Body of pancreas (tissue), 4 donors: ENCODE measurements around the gene RPL10A. TPM values are rescaled to one million over a fixed set of nuclear protein-coding genes. Genes with fewer than 3 reads are reported as not detected.

Source experiments
- ATAC-seq: fragments of 150-250 bp; one replicate; pipeline ENCODE4 v1.9.1; 2016
- DNase-seq, 4 donors: peaks; one replicate each; pipeline ENCODE4 v3.0.0-alpha.2; 2019
- H3K27ac ChIP-seq, 4 donors: fragments of 200-600 bp; sonication (generic); 1 replicate in 3 of 4; 2 replicates in 1 of 4; pipeline versions ENCODE4 v1.5.1 to v1.6.1; 2016 to 2019; ENCODE audit warnings: mild to moderate bottlenecking in 1 of 4, mixed read lengths in 1 of 4, moderate library complexity in 1 of 4
- H3K27me3 ChIP-seq, 2 donors: fragments of 200-600 bp; sonication (generic); one replicate each; pipeline ENCODE4 v1.6.0; 2016; ENCODE audit warnings: mild to moderate bottlenecking in 1 of 2
- H3K36me3 ChIP-seq, 2 donors: fragments of 200-600 bp; sonication (generic); replicated peaks in 1 of 2; 2 replicates each; pipeline ENCODE4 v1.5.1; 2016; ENCODE audit warnings: low read depth in 2 of 2; ENCODE audit not compliant: insufficient read depth in 1 of 2
- H3K4me1 ChIP-seq: fragments of 200-600 bp; sonication (generic); one replicate; pipeline ENCODE4 v1.6.0; 2016
- H3K4me3 ChIP-seq, 2 donors: fragments of 200-600 bp; sonication (generic); 1 replicate in 1 of 2; 2 replicates in 1 of 2; pipeline ENCODE4 v1.5.1; 2016 to 2019
- H3K9me3 ChIP-seq, 3 donors: fragments of 200-600 bp; sonication (generic); 1 replicate in 2 of 3; 2 replicates in 1 of 3; pipeline ENCODE4 v1.5.1; 2016
- POLR2A ChIP-seq, 3 donors: fragments of 450-650 bp; IDR thresholded peaks; one replicate each; pipeline ENCODE4 v1.6.1; 2016; ENCODE audit warnings: antibody characterized with exemption in 3 of 3, mild to moderate bottlenecking in 2 of 3
- WGBS, 2 donors: methylation state at CpG; one replicate each; pipeline ENCODE4 v1.1.5; 2017; 5-methylcytosine and 5-hydroxymethylcytosine counted together
- intact Hi-C: fragments of 100-400 bp; cut with DNase I; formaldehyde crosslinking; loops from one replicate; pipeline ENCODE4 v1.15.1; 2023
- total RNA-seq, 2 donors: library from RNA; depleted of rRNA; stranded (reverse); fragments of >200 nt; gene quantifications; one replicate each; pipeline ENCODE4 v1.1.0, GENCODE V29; 2016
- TF ChIP-seq, protein P1 (sequence below), 7 experiments: fragments of 450-650 bp in 4 of 7; fragments of 200-600 bp in 3 of 7; sonication (generic) in 3 of 7; IDR thresholded peaks; one replicate each; pipeline ENCODE4 v1.5.1; 2016 to 2019; ENCODE audit warnings: antibody characterized with exemption in 7 of 7

The RPL10A gene
- total RNA-seq, 2 donors from 2014 or later, result 563 to 782 TPM

DNA sequence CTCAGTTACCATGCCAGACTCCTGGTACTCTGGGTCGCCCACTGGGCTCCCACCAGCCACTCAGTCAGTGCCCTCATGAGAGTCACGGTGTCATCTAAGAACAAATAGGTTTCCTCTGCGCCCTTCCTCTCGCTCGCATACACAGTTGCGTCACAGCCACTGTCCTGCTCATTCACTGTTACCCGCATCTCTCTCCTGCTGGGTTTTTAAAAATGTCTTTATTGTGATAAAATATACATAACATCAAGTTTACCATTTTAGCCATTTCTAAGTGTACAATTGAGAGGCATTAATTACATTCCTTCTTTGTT lies 24.7 kb downstream of the RPL10A start:
- Histone ChIP-seq H3K9me3 (no peaks in the 10 kb centered on the region), H3K4me1 (peaks cover 60% of the 10 kb centered on the region), H3K27ac (no peak overlapping the region), H3K4me3 (no peak overlapping the region), H3K36me3 (no peaks in the 10 kb centered on the region), H3K27me3 (no peaks in the 10 kb centered on the region)
- no peak for DNase-seq
- intact Hi-C loops, result no loop called here
- TF ChIP-seq POLR2A (IDR thresholded peaks at IDR 0.05), result no peak
- TF ChIP-seq, protein P1, sequence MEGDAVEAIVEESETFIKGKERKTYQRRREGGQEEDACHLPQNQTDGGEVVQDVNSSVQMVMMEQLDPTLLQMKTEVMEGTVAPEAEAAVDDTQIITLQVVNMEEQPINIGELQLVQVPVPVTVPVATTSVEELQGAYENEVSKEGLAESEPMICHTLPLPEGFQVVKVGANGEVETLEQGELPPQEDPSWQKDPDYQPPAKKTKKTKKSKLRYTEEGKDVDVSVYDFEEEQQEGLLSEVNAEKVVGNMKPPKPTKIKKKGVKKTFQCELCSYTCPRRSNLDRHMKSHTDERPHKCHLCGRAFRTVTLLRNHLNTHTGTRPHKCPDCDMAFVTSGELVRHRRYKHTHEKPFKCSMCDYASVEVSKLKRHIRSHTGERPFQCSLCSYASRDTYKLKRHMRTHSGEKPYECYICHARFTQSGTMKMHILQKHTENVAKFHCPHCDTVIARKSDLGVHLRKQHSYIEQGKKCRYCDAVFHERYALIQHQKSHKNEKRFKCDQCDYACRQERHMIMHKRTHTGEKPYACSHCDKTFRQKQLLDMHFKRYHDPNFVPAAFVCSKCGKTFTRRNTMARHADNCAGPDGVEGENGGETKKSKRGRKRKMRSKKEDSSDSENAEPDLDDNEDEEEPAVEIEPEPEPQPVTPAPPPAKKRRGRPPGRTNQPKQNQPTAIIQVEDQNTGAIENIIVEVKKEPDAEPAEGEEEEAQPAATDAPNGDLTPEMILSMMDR (IDR thresholded peaks at IDR 0.05), result no peak
- no peak for ATAC-seq
- 83 to 92% methylated on average over 7 of the region's 7 CpGs for WGBS, 2 donors

DNA sequence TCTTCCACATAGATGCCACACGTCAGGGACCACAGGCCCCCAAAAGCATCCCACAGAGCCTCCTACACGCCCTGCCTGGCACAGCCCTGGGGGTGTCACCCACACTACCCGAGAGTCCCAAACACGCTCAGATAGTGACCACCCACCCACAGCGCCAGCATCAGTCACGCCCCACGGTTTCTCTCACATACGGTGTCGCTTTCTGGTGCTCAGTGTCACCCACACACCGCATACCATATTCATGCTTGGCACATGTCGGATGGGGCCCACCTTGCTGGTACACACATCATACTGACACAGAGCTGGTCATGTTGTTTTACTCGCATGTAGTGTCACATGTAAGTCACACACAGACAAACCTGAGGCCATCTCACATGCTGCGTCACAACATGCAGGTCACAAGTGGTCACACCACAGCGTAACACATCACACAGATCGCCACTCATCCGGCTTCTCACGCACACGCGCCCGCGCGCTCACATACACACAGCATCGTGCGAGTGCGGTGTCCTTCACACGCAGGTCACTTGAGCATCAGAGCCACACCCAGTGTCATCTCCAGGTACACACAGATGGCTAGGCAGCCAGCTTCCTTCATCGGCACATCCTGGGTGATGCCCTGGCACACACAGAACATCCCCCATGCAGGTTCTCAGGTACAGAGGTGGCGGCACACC lies 25.2 kb downstream of the RPL10A start:
- H3K36me3 ChIP-seq, result no peaks in the 10 kb centered on the region
- WGBS, 2 donors, result 88 to 89% methylated on average over 27 to 28 of the region's 28 CpGs
- H3K27ac ChIP-seq, result no peak overlapping the region
- TF ChIP-seq, protein P1 (IDR thresholded peaks at IDR 0.05), result no peak
- TF ChIP-seq POLR2A (IDR thresholded peaks at IDR 0.05), result no peak
- intact Hi-C loops, result no loop called here
- H3K9me3 ChIP-seq, result no peaks in the 10 kb centered on the region
- no peak overlapping the region for H3K4me3 ChIP-seq
- H3K4me1 ChIP-seq, result peaks cover 60% of the 10 kb centered on the region
- no peaks in the 10 kb centered on the region for H3K27me3 ChIP-seq
- ATAC-seq (no peak), DNase-seq (no peak)

GRCh38 chr6:35494161-35494563 lies 26.0 kb downstream of the RPL10A start:
- no peak for ATAC-seq
- Histone ChIP-seq H3K9me3 (no peaks in the 10 kb centered on the region), H3K4me1 (peaks cover 60% of the 10 kb centered on the region), H3K27me3 (no peaks in the 10 kb centered on the region), H3K4me3 (no peak overlapping the region), H3K27ac (no peak overlapping the region), H3K36me3 (no peaks in the 10 kb centered on the region)
- WGBS, 2 donors, result 37 to 57% methylated on average over 2 to 4 of the region's 4 CpGs
- intact Hi-C loops, result no loop called here
- DNase-seq, result no peak
- TF ChIP-seq POLR2A (IDR thresholded peaks at IDR 0.05), result no peak
- TF ChIP-seq, protein P1 (IDR thresholded peaks at IDR 0.05), result no peak

DNA sequence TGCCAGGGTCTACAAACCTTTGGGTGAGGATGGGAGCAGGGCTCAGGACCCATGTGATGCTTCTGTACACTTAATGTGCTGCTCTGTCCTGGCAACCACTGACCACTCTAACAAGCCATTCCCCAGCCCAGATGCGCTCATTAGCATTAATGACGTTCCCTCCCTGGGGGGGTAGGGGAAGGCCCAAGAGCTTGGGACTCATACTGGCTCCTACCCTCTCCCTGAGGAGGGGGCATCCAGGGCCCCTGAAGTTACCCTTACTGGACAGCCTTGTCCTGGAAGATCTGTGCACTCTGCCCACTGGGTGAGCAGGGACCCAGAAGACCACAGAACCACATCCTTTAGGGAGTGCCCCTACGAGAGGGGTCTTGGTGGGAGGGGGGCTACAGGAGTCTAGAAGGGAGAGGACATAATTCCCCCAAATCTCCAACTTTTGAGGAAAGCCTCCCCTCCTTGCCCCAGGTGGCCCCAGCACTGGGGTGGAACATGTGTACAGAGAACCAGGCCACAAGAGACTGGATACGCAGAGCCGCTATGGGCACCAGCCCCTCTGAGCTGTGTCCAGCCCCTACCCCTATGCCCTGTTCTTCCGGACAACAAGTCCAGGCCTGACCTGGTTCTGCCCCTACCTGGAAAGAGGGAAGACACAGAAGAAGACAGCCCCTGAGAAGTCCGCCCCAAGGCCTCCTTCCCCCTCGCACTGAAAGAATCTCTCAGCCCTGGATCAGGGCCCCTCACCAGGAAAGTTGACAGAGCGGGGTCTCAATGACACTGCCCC lies 27.2 kb downstream of the RPL10A start:
- Histone ChIP-seq H3K27me3 (no peaks in the 10 kb centered on the region), H3K27ac (peak overlapping the region in 3 of 4 donors; percentile 65 to 89 (median 84)), H3K36me3 (no peaks in the 10 kb centered on the region), H3K9me3 (no peaks in the 10 kb centered on the region), H3K4me3 (peak overlapping the region; percentile 76 to 100), H3K4me1 (peaks cover 53% of the 10 kb centered on the region)
- no peak for DNase-seq
- 61 to 70% methylated on average over 5 to 9 of the region's 9 CpGs for WGBS, 2 donors
- ATAC-seq, result no peak
- TF ChIP-seq, protein P1 (IDR thresholded peaks at IDR 0.05), result no peak
- no peak for TF ChIP-seq POLR2A (IDR thresholded peaks at IDR 0.05)
- intact Hi-C loops, result no loop called here
